Fibroblast of lung (primary cell): ENCODE results near the gene ADARB1. TPM values are rescaled to one million over a fixed set of nuclear protein-coding genes. Genes with fewer than 3 reads are reported as not detected.

Experiments
- DNase-seq, 2 donors: peaks; one replicate each; pipeline versions ENCODE4 v3.0.0 to v3.0.0-alpha.2; 2010; ENCODE audit warnings: low read depth in 2 of 2
- H2AFZ ChIP-seq: 2 replicates; pipeline ENCODE4 v1.5.1; 2012; ENCODE audit warnings: low read length, control low read depth, inconsistent platforms
- H3K27ac ChIP-seq: 2 replicates; pipeline ENCODE4 v1.5.1; 2011; ENCODE audit warnings: low read length, control low read depth; ENCODE audit not compliant: insufficient read depth
- H3K27me3 ChIP-seq: 2 replicates; pipeline ENCODE4 v1.5.1; 2011; ENCODE audit warnings: mild to moderate bottlenecking, low read length; ENCODE audit not compliant: control insufficient read depth, insufficient read depth
- H3K36me3 ChIP-seq: 2 replicates; pipeline ENCODE4 v1.5.1; 2011; ENCODE audit warnings: low read length; ENCODE audit not compliant: control insufficient read depth, insufficient read depth
- H3K4me1 ChIP-seq: 2 replicates; pipeline ENCODE4 v1.5.1; 2011; ENCODE audit warnings: low read length; ENCODE audit not compliant: control insufficient read depth, insufficient read depth; ENCODE audit errors: extremely low read depth
- H3K4me2 ChIP-seq: 2 replicates; pipeline ENCODE4 v1.5.1; 2011; ENCODE audit warnings: low read length, control low read depth; ENCODE audit not compliant: insufficient read depth; ENCODE audit errors: extremely low read depth
- H3K4me3 ChIP-seq, 4 experiments: fragments of 200-600 bp in 1 of 4; sonication (generic) in 1 of 4; replicated peaks in 1 of 4; 2 replicates each; pipeline ENCODE4 v1.5.1; 2011 to 2016; ENCODE audit warnings: low read length in 4 of 4, low read depth in 3 of 4, mild to moderate bottlenecking in 3 of 4, control low read depth in 2 of 4, inconsistent platforms in 1 of 4, mixed read lengths in 1 of 4; ENCODE audit not compliant: insufficient read depth in 1 of 4; ENCODE audit errors: control extremely low read depth in 1 of 4
- H3K79me2 ChIP-seq: 2 replicates; pipeline ENCODE4 v1.5.1; 2012; ENCODE audit warnings: mild to moderate bottlenecking, low read length, inconsistent platforms; ENCODE audit not compliant: control insufficient read depth, insufficient read depth
- H3K9ac ChIP-seq: 2 replicates; pipeline ENCODE4 v1.5.1; 2011; ENCODE audit warnings: mild to moderate bottlenecking, low read length, control low read depth; ENCODE audit not compliant: insufficient read depth
- H3K9me3 ChIP-seq: 2 replicates; pipeline ENCODE4 v1.5.1; 2012; ENCODE audit warnings: low read depth, low read length; ENCODE audit not compliant: control insufficient read depth, insufficient read depth
- H4K20me1 ChIP-seq: 2 replicates; pipeline ENCODE4 v1.5.1; 2011; ENCODE audit warnings: low read length; ENCODE audit not compliant: control insufficient read depth, insufficient read depth; ENCODE audit errors: extremely low read depth
- EZH2 ChIP-seq: IDR thresholded peaks from 2 replicates; pipeline ENCODE4 v1.5.1; 2012; ENCODE audit warnings: low read length, control low read depth, mild to moderate bottlenecking; ENCODE audit errors: missing control alignments
- polyA plus RNA-seq, 2 donors: library from polyadenylated mRNA; depleted of rRNA in 1 of 2; stranded (reverse) in 1 of 2; unstranded in 1 of 2; fragments of >200 nt; gene quantifications; 2 replicates each; pipeline ENCODE4 v1.2.1, GENCODE V29; 2011 to 2012; ENCODE audit warnings: missing spikeins in 1 of 2
- total RNA-seq: library from RNA; depleted of rRNA; stranded (reverse); fragments of >200 nt; gene quantifications from 2 replicates; pipeline ENCODE4 v1.2.1, GENCODE V29; 2014
- TF ChIP-seq, protein P1 (sequence below), 2 donors: IDR thresholded peaks in 1 of 2; conservative IDR thresholded peaks in 1 of 2; 1 replicate in 1 of 2; 2 replicates in 1 of 2; pipeline ENCODE4 v1.5.1; 2011 to 2012; ENCODE audit warnings: low read length in 2 of 2, control low read depth in 1 of 2, inconsistent platforms in 1 of 2, low read depth in 1 of 2, mild to moderate bottlenecking in 1 of 2

Gene ADARB1
- total and polyA plus RNA-seq, 2 donors (not counting 1 experiment from before 2014, with no cell fraction given) = 20.2 to 25.3 TPM

DNA sequence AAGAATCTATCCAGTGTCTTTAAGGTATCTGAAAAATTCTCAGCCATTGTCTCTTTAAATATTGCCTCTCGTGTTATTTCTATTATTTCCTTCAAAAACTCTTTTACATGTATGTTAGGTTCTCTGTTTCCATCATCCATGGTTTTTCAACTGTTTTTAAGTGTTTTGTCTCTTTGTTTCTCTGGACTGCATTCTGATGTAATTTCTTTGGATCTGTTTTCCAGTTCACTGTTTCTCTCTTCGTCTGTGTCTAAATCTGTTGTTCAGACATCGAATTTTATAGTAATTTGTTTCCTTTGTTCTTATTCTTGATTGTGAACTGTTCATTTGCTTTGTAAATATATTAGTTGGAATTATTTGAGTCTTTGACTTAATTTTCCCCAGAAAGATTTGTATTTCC lies 169.2 kb downstream of the ADARB1 start:
- H3K4me2 ChIP-seq = no peak overlapping the region

DNA sequence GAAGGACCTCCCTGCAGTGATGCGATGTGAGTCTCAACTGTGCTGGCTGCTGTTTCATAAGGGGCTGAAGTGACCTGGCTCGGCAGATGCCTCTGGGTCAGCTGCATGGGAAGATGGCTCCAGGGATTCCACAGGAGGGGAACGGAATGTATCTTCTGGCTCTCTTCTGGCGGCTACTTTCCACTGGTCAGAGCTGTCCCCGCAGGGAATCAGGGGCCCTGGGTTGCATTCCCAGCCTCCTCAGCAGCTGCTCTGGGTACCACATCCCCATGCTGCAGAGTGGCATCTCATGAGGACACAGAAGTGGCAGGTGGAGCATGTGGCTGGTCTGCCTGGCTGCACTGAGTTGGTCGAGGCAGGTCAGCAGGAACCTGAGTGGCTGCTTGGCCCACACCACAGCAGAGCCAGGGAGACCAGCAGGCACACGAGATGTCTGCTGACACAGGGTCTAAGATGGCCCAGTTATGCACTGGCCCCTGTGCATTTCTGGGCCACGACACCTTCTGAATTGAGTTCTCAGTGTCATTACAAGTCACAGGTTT lies 170.5 kb downstream of the ADARB1 start:
- no peaks in the 10 kb centered on the region for H3K79me2 ChIP-seq
- no peak overlapping the region for H3K4me3 ChIP-seq
- TF ChIP-seq, protein P1, sequence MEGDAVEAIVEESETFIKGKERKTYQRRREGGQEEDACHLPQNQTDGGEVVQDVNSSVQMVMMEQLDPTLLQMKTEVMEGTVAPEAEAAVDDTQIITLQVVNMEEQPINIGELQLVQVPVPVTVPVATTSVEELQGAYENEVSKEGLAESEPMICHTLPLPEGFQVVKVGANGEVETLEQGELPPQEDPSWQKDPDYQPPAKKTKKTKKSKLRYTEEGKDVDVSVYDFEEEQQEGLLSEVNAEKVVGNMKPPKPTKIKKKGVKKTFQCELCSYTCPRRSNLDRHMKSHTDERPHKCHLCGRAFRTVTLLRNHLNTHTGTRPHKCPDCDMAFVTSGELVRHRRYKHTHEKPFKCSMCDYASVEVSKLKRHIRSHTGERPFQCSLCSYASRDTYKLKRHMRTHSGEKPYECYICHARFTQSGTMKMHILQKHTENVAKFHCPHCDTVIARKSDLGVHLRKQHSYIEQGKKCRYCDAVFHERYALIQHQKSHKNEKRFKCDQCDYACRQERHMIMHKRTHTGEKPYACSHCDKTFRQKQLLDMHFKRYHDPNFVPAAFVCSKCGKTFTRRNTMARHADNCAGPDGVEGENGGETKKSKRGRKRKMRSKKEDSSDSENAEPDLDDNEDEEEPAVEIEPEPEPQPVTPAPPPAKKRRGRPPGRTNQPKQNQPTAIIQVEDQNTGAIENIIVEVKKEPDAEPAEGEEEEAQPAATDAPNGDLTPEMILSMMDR (conservative IDR thresholded peaks at IDR 0.05 in 1 of 2, IDR thresholded peaks at IDR 0.05 in 1 of 2; ENCODE audit: low read depth in 1 of 2, low read length in 2 of 2) = no peak
- TF ChIP-seq EZH2 = no peak
- peaks cover 3% of the 10 kb centered on the region for H3K4me1 ChIP-seq
- peaks cover 21% of the 10 kb centered on the region for H3K27me3 ChIP-seq
- H4K20me1 ChIP-seq = no peaks in the 10 kb centered on the region
- no peak overlapping the region for H3K27ac ChIP-seq
- no peaks in the 10 kb centered on the region for H3K36me3 ChIP-seq
- H3K9me3 ChIP-seq = no peaks in the 10 kb centered on the region
- no peak for DNase-seq
- no peak overlapping the region for H3K9ac ChIP-seq
- no peak overlapping the region for H3K4me2 ChIP-seq
- no peak overlapping the region for H2AFZ ChIP-seq

More for the DNA sequence above, 169.2 kb downstream of the ADARB1 start:
- H3K36me3 ChIP-seq = no peaks in the 10 kb centered on the region
- no peak overlapping the region for H3K4me3 ChIP-seq
- no peak for DNase-seq
- H3K27me3 ChIP-seq = peaks cover 17% of the 10 kb centered on the region
- H4K20me1 ChIP-seq = no peaks in the 10 kb centered on the region
- H3K4me1 ChIP-seq = no peaks in the 10 kb centered on the region
- no peak overlapping the region for H2AFZ ChIP-seq
- no peaks in the 10 kb centered on the region for H3K9me3 ChIP-seq
- no peak overlapping the region for H3K9ac ChIP-seq
- H3K79me2 ChIP-seq = no peaks in the 10 kb centered on the region
- no peak overlapping the region for H3K27ac ChIP-seq
- TF ChIP-seq, protein P1 (conservative IDR thresholded peaks at IDR 0.05 in 1 of 2, IDR thresholded peaks at IDR 0.05 in 1 of 2; ENCODE audit: low read depth in 1 of 2, low read length in 2 of 2) = no peak
- no peak for TF ChIP-seq EZH2

DNA sequence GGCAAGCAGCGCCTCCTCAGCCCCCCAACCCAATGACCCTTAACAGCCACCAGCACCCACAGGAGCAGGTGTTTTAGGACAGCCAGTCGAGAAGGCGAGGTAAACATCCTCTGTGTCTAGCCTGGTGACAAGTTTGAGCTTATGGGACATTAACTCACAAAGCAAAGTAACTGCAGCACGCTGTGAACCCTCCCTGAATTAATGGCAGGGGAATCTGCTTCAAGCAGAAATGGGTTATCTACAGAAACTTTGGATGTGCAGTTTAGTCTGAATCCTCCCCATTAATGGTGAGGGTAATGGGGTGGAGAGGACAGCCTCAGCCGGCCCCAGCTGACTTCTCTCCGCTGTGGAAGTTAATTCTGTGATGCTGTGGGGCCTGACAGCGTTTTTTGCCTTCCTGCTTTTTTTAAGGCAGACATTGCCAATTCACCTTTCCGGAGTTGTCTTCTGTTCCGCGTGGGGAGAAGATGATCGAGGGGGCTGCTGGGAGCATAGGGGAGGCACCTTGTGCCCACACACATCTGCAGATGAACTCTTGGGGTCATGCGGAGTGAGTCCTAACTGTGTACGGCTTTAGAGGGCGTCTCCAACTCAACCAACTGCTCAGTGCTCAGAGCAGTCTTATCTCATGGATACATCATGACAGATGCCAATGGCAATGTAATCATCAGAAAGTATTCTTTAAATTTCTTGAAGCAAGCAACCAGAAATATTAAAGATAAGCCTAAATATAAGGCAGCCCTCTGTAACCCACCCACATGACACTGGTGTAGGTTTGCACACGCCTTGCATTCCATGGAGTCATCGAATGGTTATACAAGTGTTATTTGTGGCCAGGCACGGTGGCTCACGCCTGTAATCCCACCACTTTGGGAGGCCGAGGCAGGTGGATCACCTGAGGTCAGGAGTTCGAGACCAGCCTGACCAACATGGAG lies 172.3 kb downstream of the ADARB1 start:
- H3K27ac ChIP-seq = no peak overlapping the region
- no peak for DNase-seq
- H3K79me2 ChIP-seq = no peaks in the 10 kb centered on the region
- no peaks in the 10 kb centered on the region for H4K20me1 ChIP-seq
- no peaks in the 10 kb centered on the region for H3K9me3 ChIP-seq
- no peak overlapping the region for H3K4me3 ChIP-seq
- H2AFZ ChIP-seq = no peak overlapping the region
- H3K36me3 ChIP-seq = no peaks in the 10 kb centered on the region
- TF ChIP-seq, protein P1 (conservative IDR thresholded peaks at IDR 0.05 in 1 of 2, IDR thresholded peaks at IDR 0.05 in 1 of 2; ENCODE audit: low read depth in 1 of 2, low read length in 2 of 2) = no peak
- no peak for TF ChIP-seq EZH2
- no peak overlapping the region for H3K9ac ChIP-seq
- no peak overlapping the region for H3K4me2 ChIP-seq
- H3K4me1 ChIP-seq = peaks cover 3% of the 10 kb centered on the region
- H3K27me3 ChIP-seq = peaks cover 19% of the 10 kb centered on the region
